HepG2 (cell line): ENCODE data around the gene SHROOM1. TPM values are rescaled to one million over a fixed set of nuclear protein-coding genes. Genes with fewer than 3 reads are reported as not detected.

ENCODE experiments used
- ATF2 ChIP-seq: sonication (generic); formaldehyde crosslinking; IDR thresholded peaks from 2 replicates; pipeline ENCODE4 v1.4.0; 2020; ENCODE audit warnings: missing genetic modification reagents
- EEA1 ChIP-seq: sonication (generic); formaldehyde crosslinking; IDR thresholded peaks from 2 replicates; pipeline ENCODE4 v1.5.1; 2020; ENCODE audit warnings: mild to moderate bottlenecking, missing genetic modification reagents, borderline replicate concordance
- ETV6 ChIP-seq: sonication (generic); formaldehyde crosslinking; conservative IDR thresholded peaks from 2 replicates; pipeline ENCODE4 v1.4.0; 2020; ENCODE audit warnings: missing genetic modification reagents
- FOXK1 ChIP-seq: sonication (generic); formaldehyde crosslinking; IDR thresholded peaks from 2 replicates; pipeline ENCODE4 v1.4.0; 2020; ENCODE audit warnings: low read depth, missing genetic modification reagents, borderline replicate concordance
- GFI1 ChIP-seq: sonication (generic); formaldehyde crosslinking; IDR thresholded peaks from 2 replicates; pipeline ENCODE4 v1.5.0; 2020; ENCODE audit warnings: missing genetic modification reagents, mild to moderate bottlenecking, borderline replicate concordance
- HHEX ChIP-seq: IDR thresholded peaks from 2 replicates; pipeline ENCODE4 v1.6.1; 2016; ENCODE audit warnings: control low read depth
- HMGXB4 ChIP-seq, 2 experiments: sonication (generic) in 1 of 2; formaldehyde crosslinking in 1 of 2; IDR thresholded peaks; 2 replicates each; pipeline versions ENCODE4 v1.4.0 to v1.6.1; 2018 to 2020; ENCODE audit warnings: missing genetic modification reagents in 2 of 2, borderline replicate concordance in 1 of 2, low read depth in 1 of 2, mild to moderate bottlenecking in 1 of 2, missing biosample characterization in 1 of 2
- IKZF4 ChIP-seq: sonication (generic); formaldehyde crosslinking; IDR thresholded peaks from 2 replicates; pipeline ENCODE4 v1.5.1; 2020; ENCODE audit warnings: borderline replicate concordance, mild to moderate bottlenecking, low read depth, missing genetic modification reagents; ENCODE audit errors: not compliant biosample characterization
- KAT8 ChIP-seq: IDR thresholded peaks from 2 replicates; pipeline ENCODE4 v1.6.1; 2016; ENCODE audit warnings: missing genetic modification reagents, missing compliant biosample characterization
- MAX ChIP-seq: IDR thresholded peaks from 2 replicates; pipeline ENCODE4 v1.6.1; 2012; ENCODE audit warnings: inconsistent platforms
- RFXANK ChIP-seq: IDR thresholded peaks from 2 replicates; pipeline ENCODE4 v1.6.1; 2016
- TCF7L2 ChIP-seq: IDR thresholded peaks from 2 replicates; pipeline ENCODE4 v1.6.1; 2011; ENCODE audit warnings: mild to moderate bottlenecking, low read depth, low read length, moderate library complexity
- THAP9 ChIP-seq: sonication (generic); formaldehyde crosslinking; IDR thresholded peaks from 2 replicates; pipeline ENCODE4; 2020; ENCODE audit warnings: missing genetic modification reagents, mild to moderate bottlenecking, borderline replicate concordance
- ZBTB34 ChIP-seq: sonication (generic); formaldehyde crosslinking; IDR thresholded peaks from 2 replicates; pipeline ENCODE4 v1.8.0; 2022; ENCODE audit warnings: mild to moderate bottlenecking, missing genetic modification reagents
- ZBTB7B ChIP-seq: sonication (generic); formaldehyde crosslinking; IDR thresholded peaks from 2 replicates; pipeline ENCODE4 v1.4.0; 2020; ENCODE audit warnings: missing genetic modification reagents
- ZNF503 ChIP-seq: sonication (generic); formaldehyde crosslinking; IDR thresholded peaks from 2 replicates; pipeline ENCODE4 v1.4.0; 2020; ENCODE audit warnings: missing genetic modification reagents
- ZNF598 ChIP-seq: sonication (generic); formaldehyde crosslinking; IDR thresholded peaks from 2 replicates; pipeline ENCODE4 v1.5.1; 2020; ENCODE audit warnings: mild to moderate bottlenecking, missing genetic modification reagents, borderline replicate concordance
- ZNF607 ChIP-seq: sonication (generic); formaldehyde crosslinking; IDR thresholded peaks from 2 replicates; pipeline ENCODE4 v1.5.1; 2020; ENCODE audit warnings: missing genetic modification reagents, mild to moderate bottlenecking, borderline replicate concordance
- ZNF816 ChIP-seq: sonication (generic); formaldehyde crosslinking; IDR thresholded peaks from 2 replicates; pipeline ENCODE4 v1.8.0; 2022; ENCODE audit warnings: missing genetic modification reagents, mild to moderate bottlenecking, borderline replicate concordance
- polyA plus RNA-seq, 8 experiments: library from polyadenylated mRNA; depleted of rRNA in 3 of 8; stranded (reverse) in 7 of 8; unstranded in 1 of 8; fragments of >200 nt; fragmentation: Illumina TruSeq in 4 of 8; extraction: Trizol in 4 of 8; gene quantifications; 2 replicates each; pipeline versions ENCODE4 v1.2.1 to v1.2.3, GENCODE V29; 2011 to 2016; ENCODE audit warnings: low read depth in 4 of 8, missing spikeins in 1 of 8, mixed read lengths in 1 of 8; ENCODE audit not compliant: insufficient read depth in 1 of 8
- total RNA-seq, 5 experiments: library from RNA; depleted of rRNA; stranded (reverse); fragments of >200 nt; fragmentation: Illumina TruSeq; extraction: Trizol; gene quantifications; 2 replicates each; pipeline ENCODE4 v1.2.3, GENCODE V29; 2016; ENCODE audit warnings: low read depth in 1 of 5

The SHROOM1 gene
- total and polyA plus RNA-seq, 2 of the 13 experiments (the other 11 are each of a cell fraction or from before 2014, with no cell fraction given), result 18.2 to 25.7 TPM

GRCh38 chr5:132807163-132807838 is 23.1 kb downstream of the SHROOM1 start (continued):
- no peak for TF ChIP-seq THAP9 (CRISPR knock-in tag)
- peak; percentile 86; the same call in 1 of the 2 replicates for TF ChIP-seq ZNF607 (CRISPR knock-in tag)
- peak; percentile 64; the same call in 1 of the 2 replicates for TF ChIP-seq RFXANK (CRISPR knock-in tag)
- no peak for TF ChIP-seq TCF7L2
- peak; percentile 55; the same call in 1 of the 2 replicates for TF ChIP-seq HHEX (CRISPR knock-in tag)
- peak; percentile 75 for TF ChIP-seq MAX
- 0 out of 2 replicates have a peak, but pooled peaks have one; percentile 36 for TF ChIP-seq ZNF598 (CRISPR knock-in tag)
- peak; percentile 88 for TF ChIP-seq KAT8 (CRISPR knock-in tag)
- TF ChIP-seq HMGXB4 (CRISPR knock-in tag; IDR thresholded peaks at IDR 0.05; ENCODE audit: borderline replicate concordance in 1 of 2, low read depth in 1 of 2), result peak; percentile 89 to 92
- no peak for TF ChIP-seq EEA1 (CRISPR knock-in tag)
- TF ChIP-seq ZBTB34 (CRISPR knock-in tag), result no peak
- TF ChIP-seq ATF2 (CRISPR knock-in tag), result peak; percentile 67
- peak; percentile 80 for TF ChIP-seq ZNF503 (CRISPR knock-in tag)
- TF ChIP-seq FOXK1 (CRISPR knock-in tag), result peak; percentile 63; the same call in 1 of the 2 replicates
- TF ChIP-seq GFI1 (CRISPR knock-in tag), result peak; percentile 87
- TF ChIP-seq ETV6 (CRISPR knock-in tag), result no peak
- peak; percentile 74 for TF ChIP-seq ZNF816 (CRISPR knock-in tag)
- peak; percentile 89; the same call in 1 of the 2 replicates for TF ChIP-seq ZBTB7B
- no peak for TF ChIP-seq IKZF4
